ENCODE measurements around the gene RUVBL2.
"Not testable (repeated sequence)": the region's sequence is repeated elsewhere in the genome, so short reads cannot be mapped to it uniquely, and the experiment has no call there.

RUVBL2 gene

GRCh38 chr19:49049834-49050233 is 56.1 kb downstream of the RUVBL2 start:
- not testable (repeated sequence) for DNase-seq, ATAC-seq

- ATAC-seq, DNase-seq: not testable (repeated sequence)
These were observed 56.8 kb downstream of the RUVBL2 start for GRCh38 chr19:49050376-49051033.

- peak; percentile 68 for ATAC-seq
- peak; percentile 68 for DNase-seq
These were observed 62.6 kb downstream of the RUVBL2 start for GRCh38 chr19:49056101-49056901.

GRCh38 chr19:49056902-49057596 is 63.4 kb downstream of the RUVBL2 start:
- ATAC-seq, DNase-seq: not testable (repeated sequence)

GRCh38 chr19:49057636-49058234 is 64.0 kb downstream of the RUVBL2 start, which contains the start of gene CGB7:
TSS of gene CGB7 (minus strand) at chr19:49057749. CDS start at chr19:49055375, 2,374 bp downstream.
- ATAC-seq (peak; percentile 41), DNase-seq (peak; percentile 56)

GRCh38 chr19:49058562-49058961 is 64.9 kb downstream of the RUVBL2 start:
- DNase-seq, result peak; percentile 36
- no peak for ATAC-seq

- no peak for DNase-seq
- no peak for ATAC-seq
These were observed 65.4 kb downstream of the RUVBL2 start for GRCh38 chr19:49059053-49059452.

- no peak for DNase-seq
These were observed 67.3 kb downstream of the RUVBL2 start for GRCh38 chr19:49061000-49061399.

GRCh38 chr19:49061445-49061844 is 67.8 kb downstream of the RUVBL2 start:
- no peak for ATAC-seq
- peak; percentile 27 for DNase-seq

More at GRCh38 chr19:49061000-49061399, 67.3 kb downstream of the RUVBL2 start:
- ATAC-seq, result no peak

GRCh38 chr19:49064029-49064629 is 70.4 kb downstream of the RUVBL2 start:
- DNase-seq (no peak), ATAC-seq (no peak)

GRCh38 chr19:49064768-49065611 is 71.3 kb downstream of the RUVBL2 start, which contains the start of gene NTF4:
TSS of gene NTF4 (minus strand) at chr19:49064818. CDS start at chr19:49061997, 2,821 bp downstream.
- no peak for DNase-seq
- ATAC-seq, result no peak

Data from stimulated activated naive CD8-positive, alpha-beta T cell treated with anti-CD3 and anti-CD28 coated beads, Interleukin-15, Interleukin-2, amounts not matched to agents 100 U/mL and 50 U/mL, for 24 hours (primary cell).